Measurements from ENCODE around the gene BACH2.

BACH2 gene

GRCh38 chr6:90098627-90099026, 198.0 kb downstream of the BACH2 start:
- H2BK12ac ChIP-seq (ENCODE audit: low read length in 2 of 2): no peak overlapping the region

GRCh38 chr6:90098001-90098531, 198.6 kb downstream of the BACH2 start:
- no peak overlapping the region for H3K14ac ChIP-seq (ENCODE audit: low read length in 2 of 2)
- peak; percentile 41 for DNase-seq
- no peak overlapping the region for H4K8ac ChIP-seq (ENCODE audit: low read length)
- no peak overlapping the region for H3K23ac ChIP-seq (ENCODE audit: low read length in 2 of 2)
- H3K4me1 ChIP-seq (ENCODE audit: control insufficient read depth, insufficient read depth, low read depth, low read length): peaks cover under 1% of the 10 kb centered on the region
- no peak overlapping the region for H2BK15ac ChIP-seq (ENCODE audit: low read depth, poor library complexity, severe bottlenecking)
- no peak overlapping the region for H2BK5ac ChIP-seq (ENCODE audit: low read depth, low read length, poor library complexity, severe bottlenecking)
- H3K27ac ChIP-seq (ENCODE audit: low read length, poor library complexity, severe bottlenecking): no peak overlapping the region
- peaks cover 0 to 5% of the 10 kb centered on the region in 2 experiments for H3K27me3 ChIP-seq (ENCODE audit: control insufficient read depth in 1 of 2, insufficient read depth in 1 of 2, low read length in 2 of 2)
- no peak overlapping the region for H2BK12ac ChIP-seq (ENCODE audit: low read length in 2 of 2)
- no peaks in the 10 kb centered on the region for H3K9me3 ChIP-seq (ENCODE audit: control insufficient read depth, low read length)
- no peak overlapping the region for H4K91ac ChIP-seq (ENCODE audit: low read length)
- H2BK120ac ChIP-seq (ENCODE audit: low read depth, low read length): no peak overlapping the region
- H3K4me3 ChIP-seq (ENCODE audit: insufficient read depth in 1 of 2, low read depth in 1 of 2, low read length in 2 of 2): peak overlapping the region in 1 of 2 experiments; percentile 25
- H3K4ac ChIP-seq (ENCODE audit: low read depth in 1 of 2, low read length in 2 of 2): no peak overlapping the region
- no peaks in the 10 kb centered on the region for H3K79me1 ChIP-seq (replicated peaks; ENCODE audit: low read length, poor library complexity, severe bottlenecking)
- H3K36me3 ChIP-seq (ENCODE audit: control insufficient read depth in 1 of 2, insufficient read depth in 2 of 2, low read depth in 1 of 2, low read length in 2 of 2): no peaks in the 10 kb centered on the region
- no peak overlapping the region for H2AFZ ChIP-seq (ENCODE audit: low read depth, low read length)
- no peak overlapping the region for H3K4me2 ChIP-seq (ENCODE audit: low read length, poor library complexity, severe bottlenecking)
- no peak overlapping the region for H2AK5ac ChIP-seq (ENCODE audit: low read length, severe bottlenecking)
- WGBS: 79% methylated on average over 4 of the region's 4 CpGs
- peak overlapping the region; percentile 74 for H3K9ac ChIP-seq (ENCODE audit: low read length)
- no peak overlapping the region for H3K18ac ChIP-seq (ENCODE audit: low read depth in 1 of 2, low read length in 2 of 2)

More at GRCh38 chr6:90098627-90099026, 198.0 kb downstream of the BACH2 start:
- no peak for DNase-seq
- no peaks in the 10 kb centered on the region for H3K36me3 ChIP-seq (ENCODE audit: control insufficient read depth in 1 of 2, insufficient read depth in 2 of 2, low read depth in 1 of 2, low read length in 2 of 2)
- no peak overlapping the region for H3K4me2 ChIP-seq (ENCODE audit: low read length, poor library complexity, severe bottlenecking)
- no peaks in the 10 kb centered on the region for H3K79me1 ChIP-seq (replicated peaks; ENCODE audit: low read length, poor library complexity, severe bottlenecking)
- no peak overlapping the region for H2BK5ac ChIP-seq (ENCODE audit: low read depth, low read length, poor library complexity, severe bottlenecking)
- H3K4ac ChIP-seq (ENCODE audit: low read depth in 1 of 2, low read length in 2 of 2): no peak overlapping the region
- H3K4me1 ChIP-seq (ENCODE audit: control insufficient read depth, insufficient read depth, low read depth, low read length): peaks cover 2% of the 10 kb centered on the region
- peak overlapping the region; percentile 27 for H2BK120ac ChIP-seq (ENCODE audit: low read depth, low read length)
- H3K4me3 ChIP-seq (ENCODE audit: insufficient read depth in 1 of 2, low read depth in 1 of 2, low read length in 2 of 2): no peak overlapping the region
- no peak overlapping the region for H2AFZ ChIP-seq (ENCODE audit: low read depth, low read length)
- no peak overlapping the region for H2BK15ac ChIP-seq (ENCODE audit: low read depth, poor library complexity, severe bottlenecking)
- no peak overlapping the region for H2AK5ac ChIP-seq (ENCODE audit: low read length, severe bottlenecking)
- H4K91ac ChIP-seq (ENCODE audit: low read length): no peak overlapping the region
- H3K9me3 ChIP-seq (ENCODE audit: control insufficient read depth, low read length): no peaks in the 10 kb centered on the region
- H3K27me3 ChIP-seq (ENCODE audit: control insufficient read depth in 1 of 2, insufficient read depth in 1 of 2, low read length in 2 of 2): peaks cover 0 to 5% of the 10 kb centered on the region in 2 experiments
- H3K27ac ChIP-seq (ENCODE audit: low read length, poor library complexity, severe bottlenecking): no peak overlapping the region
- 68% methylated on average over 6 of the region's 6 CpGs for whole genome bisulfite sequencing
- H3K14ac ChIP-seq (ENCODE audit: low read length in 2 of 2): no peak overlapping the region
- H3K23ac ChIP-seq (ENCODE audit: low read length in 2 of 2): no peak overlapping the region
- H3K9ac ChIP-seq (ENCODE audit: low read length): peak overlapping the region; percentile 73
- no peak overlapping the region for H4K8ac ChIP-seq (ENCODE audit: low read length)
- no peak overlapping the region for H3K18ac ChIP-seq (ENCODE audit: low read depth in 1 of 2, low read length in 2 of 2)

- Histone ChIP-seq H3K79me1 (replicated peaks; ENCODE audit: low read length, poor library complexity, severe bottlenecking) (no peaks in the 10 kb centered on the region), H3K9me3 (ENCODE audit: control insufficient read depth, low read length) (no peaks in the 10 kb centered on the region), H3K4me1 (ENCODE audit: control insufficient read depth, insufficient read depth, low read depth, low read length) (no peaks in the 10 kb centered on the region), H2BK15ac (ENCODE audit: low read depth, poor library complexity, severe bottlenecking) (no peak overlapping the region), H2BK12ac (ENCODE audit: low read length in 2 of 2) (no peak overlapping the region), H4K91ac (ENCODE audit: low read length) (no peak overlapping the region), H2BK120ac (ENCODE audit: low read depth, low read length) (no peak overlapping the region), H2BK5ac (ENCODE audit: low read depth, low read length, poor library complexity, severe bottlenecking) (no peak overlapping the region), H2AFZ (ENCODE audit: low read depth, low read length) (no peak overlapping the region), H3K14ac (ENCODE audit: low read length in 2 of 2) (no peak overlapping the region), H3K18ac (ENCODE audit: low read depth in 1 of 2, low read length in 2 of 2) (no peak overlapping the region), H3K36me3 (ENCODE audit: control insufficient read depth in 1 of 2, insufficient read depth in 2 of 2, low read depth in 1 of 2, low read length in 2 of 2) (no peaks in the 10 kb centered on the region), H3K27me3 (ENCODE audit: control insufficient read depth in 1 of 2, insufficient read depth in 1 of 2, low read length in 2 of 2) (peaks cover 0 to 5% of the 10 kb centered on the region in 2 experiments), H3K4me3 (ENCODE audit: insufficient read depth in 1 of 2, low read depth in 1 of 2, low read length in 2 of 2) (peak overlapping the region in 1 of 2 experiments; percentile 25), H2AK5ac (ENCODE audit: low read length, severe bottlenecking) (no peak overlapping the region), H3K4ac (ENCODE audit: low read depth in 1 of 2, low read length in 2 of 2) (no peak overlapping the region), H3K23ac (ENCODE audit: low read length in 2 of 2) (no peak overlapping the region), H4K8ac (ENCODE audit: low read length) (no peak overlapping the region), H3K27ac (ENCODE audit: low read length, poor library complexity, severe bottlenecking) (no peak overlapping the region), H3K9ac (ENCODE audit: low read length) (peak overlapping the region; percentile 74), H3K4me2 (ENCODE audit: low read length, poor library complexity, severe bottlenecking) (no peak overlapping the region)
- no peak for DNase-seq
- WGBS: 96% methylated on average over 4 of the region's 7 CpGs
These were observed 199.3 kb downstream of the BACH2 start for GRCh38 chr6:90097356-90097755.

GRCh38 chr6:90096818-90097217, 199.8 kb downstream of the BACH2 start:
- Histone ChIP-seq H3K27me3 (ENCODE audit: control insufficient read depth in 1 of 2, insufficient read depth in 1 of 2, low read length in 2 of 2) (peaks cover 0 to 5% of the 10 kb centered on the region in 2 experiments), H3K27ac (ENCODE audit: low read length, poor library complexity, severe bottlenecking) (no peak overlapping the region), H3K4ac (ENCODE audit: low read depth in 1 of 2, low read length in 2 of 2) (no peak overlapping the region), H2BK12ac (ENCODE audit: low read length in 2 of 2) (no peak overlapping the region), H3K18ac (ENCODE audit: low read depth in 1 of 2, low read length in 2 of 2) (no peak overlapping the region), H4K91ac (ENCODE audit: low read length) (no peak overlapping the region), H2BK15ac (ENCODE audit: low read depth, poor library complexity, severe bottlenecking) (no peak overlapping the region), H2AK5ac (ENCODE audit: low read length, severe bottlenecking) (no peak overlapping the region), H3K36me3 (ENCODE audit: control insufficient read depth in 1 of 2, insufficient read depth in 2 of 2, low read depth in 1 of 2, low read length in 2 of 2) (no peaks in the 10 kb centered on the region), H3K14ac (ENCODE audit: low read length in 2 of 2) (no peak overlapping the region), H3K4me1 (ENCODE audit: control insufficient read depth, insufficient read depth, low read depth, low read length) (no peaks in the 10 kb centered on the region), H2BK5ac (ENCODE audit: low read depth, low read length, poor library complexity, severe bottlenecking) (no peak overlapping the region), H3K79me1 (replicated peaks; ENCODE audit: low read length, poor library complexity, severe bottlenecking) (no peaks in the 10 kb centered on the region), H3K4me2 (ENCODE audit: low read length, poor library complexity, severe bottlenecking) (no peak overlapping the region), H3K9ac (ENCODE audit: low read length) (no peak overlapping the region), H4K8ac (ENCODE audit: low read length) (no peak overlapping the region), H3K23ac (ENCODE audit: low read length in 2 of 2) (no peak overlapping the region), H2AFZ (ENCODE audit: low read depth, low read length) (no peak overlapping the region), H3K4me3 (ENCODE audit: insufficient read depth in 1 of 2, low read depth in 1 of 2, low read length in 2 of 2) (no peak overlapping the region), H3K9me3 (ENCODE audit: control insufficient read depth, low read length) (no peaks in the 10 kb centered on the region), H2BK120ac (ENCODE audit: low read depth, low read length) (no peak overlapping the region)
- 89% methylated on average over 4 of the region's 4 CpGs for WGBS
- DNase-seq: no peak
